Measurements from ENCODE around the gene SOX6. TPM values are rescaled to one million over a fixed set of nuclear protein-coding genes. Genes with fewer than 3 reads are reported as not detected.

Gene SOX6
- polyA plus RNA-seq, 1 of the 3 experiments (the other 2 are of a cell fraction): 0.03 TPM

DNA sequence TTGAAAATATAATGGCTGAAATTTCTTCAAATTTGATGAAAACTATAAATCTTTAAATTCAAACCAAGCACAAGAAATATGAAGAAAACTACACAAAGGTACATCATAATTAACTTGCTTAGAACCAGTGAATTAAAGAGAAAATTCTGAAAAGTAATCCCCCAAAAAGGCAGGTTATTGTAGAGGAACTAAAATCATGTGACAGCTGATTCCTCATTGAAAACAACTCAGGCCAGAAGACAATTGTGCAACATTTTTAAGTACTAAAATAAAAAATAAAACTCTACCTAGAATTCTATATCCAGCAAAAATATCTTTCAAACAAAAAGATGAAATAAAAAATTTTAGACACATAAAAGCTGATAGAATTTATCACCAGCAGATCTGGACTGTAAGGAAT, 90.3 kb downstream of the SOX6 start (continued):
- TF ChIP-seq, protein P1, sequence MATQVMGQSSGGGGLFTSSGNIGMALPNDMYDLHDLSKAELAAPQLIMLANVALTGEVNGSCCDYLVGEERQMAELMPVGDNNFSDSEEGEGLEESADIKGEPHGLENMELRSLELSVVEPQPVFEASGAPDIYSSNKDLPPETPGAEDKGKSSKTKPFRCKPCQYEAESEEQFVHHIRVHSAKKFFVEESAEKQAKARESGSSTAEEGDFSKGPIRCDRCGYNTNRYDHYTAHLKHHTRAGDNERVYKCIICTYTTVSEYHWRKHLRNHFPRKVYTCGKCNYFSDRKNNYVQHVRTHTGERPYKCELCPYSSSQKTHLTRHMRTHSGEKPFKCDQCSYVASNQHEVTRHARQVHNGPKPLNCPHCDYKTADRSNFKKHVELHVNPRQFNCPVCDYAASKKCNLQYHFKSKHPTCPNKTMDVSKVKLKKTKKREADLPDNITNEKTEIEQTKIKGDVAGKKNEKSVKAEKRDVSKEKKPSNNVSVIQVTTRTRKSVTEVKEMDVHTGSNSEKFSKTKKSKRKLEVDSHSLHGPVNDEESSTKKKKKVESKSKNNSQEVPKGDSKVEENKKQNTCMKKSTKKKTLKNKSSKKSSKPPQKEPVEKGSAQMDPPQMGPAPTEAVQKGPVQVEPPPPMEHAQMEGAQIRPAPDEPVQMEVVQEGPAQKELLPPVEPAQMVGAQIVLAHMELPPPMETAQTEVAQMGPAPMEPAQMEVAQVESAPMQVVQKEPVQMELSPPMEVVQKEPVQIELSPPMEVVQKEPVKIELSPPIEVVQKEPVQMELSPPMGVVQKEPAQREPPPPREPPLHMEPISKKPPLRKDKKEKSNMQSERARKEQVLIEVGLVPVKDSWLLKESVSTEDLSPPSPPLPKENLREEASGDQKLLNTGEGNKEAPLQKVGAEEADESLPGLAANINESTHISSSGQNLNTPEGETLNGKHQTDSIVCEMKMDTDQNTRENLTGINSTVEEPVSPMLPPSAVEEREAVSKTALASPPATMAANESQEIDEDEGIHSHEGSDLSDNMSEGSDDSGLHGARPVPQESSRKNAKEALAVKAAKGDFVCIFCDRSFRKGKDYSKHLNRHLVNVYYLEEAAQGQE (IDR thresholded peaks at IDR 0.05; ENCODE audit: low read depth, low read length): no peak
- no peak for TF ChIP-seq GATA2 (CRISPR knock-in tag; IDR thresholded peaks at IDR 0.05)
- TF ChIP-seq RFX5 (IDR thresholded peaks at IDR 0.05; ENCODE audit: low read length): no peak
- TF ChIP-seq, protein P2, sequence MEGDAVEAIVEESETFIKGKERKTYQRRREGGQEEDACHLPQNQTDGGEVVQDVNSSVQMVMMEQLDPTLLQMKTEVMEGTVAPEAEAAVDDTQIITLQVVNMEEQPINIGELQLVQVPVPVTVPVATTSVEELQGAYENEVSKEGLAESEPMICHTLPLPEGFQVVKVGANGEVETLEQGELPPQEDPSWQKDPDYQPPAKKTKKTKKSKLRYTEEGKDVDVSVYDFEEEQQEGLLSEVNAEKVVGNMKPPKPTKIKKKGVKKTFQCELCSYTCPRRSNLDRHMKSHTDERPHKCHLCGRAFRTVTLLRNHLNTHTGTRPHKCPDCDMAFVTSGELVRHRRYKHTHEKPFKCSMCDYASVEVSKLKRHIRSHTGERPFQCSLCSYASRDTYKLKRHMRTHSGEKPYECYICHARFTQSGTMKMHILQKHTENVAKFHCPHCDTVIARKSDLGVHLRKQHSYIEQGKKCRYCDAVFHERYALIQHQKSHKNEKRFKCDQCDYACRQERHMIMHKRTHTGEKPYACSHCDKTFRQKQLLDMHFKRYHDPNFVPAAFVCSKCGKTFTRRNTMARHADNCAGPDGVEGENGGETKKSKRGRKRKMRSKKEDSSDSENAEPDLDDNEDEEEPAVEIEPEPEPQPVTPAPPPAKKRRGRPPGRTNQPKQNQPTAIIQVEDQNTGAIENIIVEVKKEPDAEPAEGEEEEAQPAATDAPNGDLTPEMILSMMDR (IDR thresholded peaks at IDR 0.05): no peak
- no peak for TF ChIP-seq RCOR1 (IDR thresholded peaks at IDR 0.05; ENCODE audit: low read length)
- TF ChIP-seq, protein P3, sequence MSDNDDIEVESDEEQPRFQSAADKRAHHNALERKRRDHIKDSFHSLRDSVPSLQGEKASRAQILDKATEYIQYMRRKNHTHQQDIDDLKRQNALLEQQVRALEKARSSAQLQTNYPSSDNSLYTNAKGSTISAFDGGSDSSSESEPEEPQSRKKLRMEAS (IDR thresholded peaks at IDR 0.05; ENCODE audit: low read depth): no peak
- no peak for TF ChIP-seq FOXM1 (IDR thresholded peaks at IDR 0.05; ENCODE audit: low read depth)
- no peak for TF ChIP-seq FOSL2 (IDR thresholded peaks at IDR 0.05; ENCODE audit: borderline replicate concordance, low read depth)
- no peak for TF ChIP-seq TAF1 (IDR thresholded peaks at IDR 0.05; ENCODE audit: borderline replicate concordance, low read depth, low read length)
- TF ChIP-seq, protein P4, sequence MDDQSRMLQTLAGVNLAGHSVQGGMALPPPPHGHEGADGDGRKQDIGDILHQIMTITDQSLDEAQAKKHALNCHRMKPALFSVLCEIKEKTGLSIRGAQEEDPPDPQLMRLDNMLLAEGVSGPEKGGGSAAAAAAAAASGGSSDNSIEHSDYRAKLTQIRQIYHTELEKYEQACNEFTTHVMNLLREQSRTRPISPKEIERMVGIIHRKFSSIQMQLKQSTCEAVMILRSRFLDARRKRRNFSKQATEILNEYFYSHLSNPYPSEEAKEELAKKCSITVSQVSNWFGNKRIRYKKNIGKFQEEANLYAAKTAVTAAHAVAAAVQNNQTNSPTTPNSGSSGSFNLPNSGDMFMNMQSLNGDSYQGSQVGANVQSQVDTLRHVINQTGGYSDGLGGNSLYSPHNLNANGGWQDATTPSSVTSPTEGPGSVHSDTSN (IDR thresholded peaks at IDR 0.05): no peak
- TF ChIP-seq JUND (IDR thresholded peaks at IDR 0.05): no peak
- no peak for TF ChIP-seq SMC3 (IDR thresholded peaks at IDR 0.05; ENCODE audit: low read depth, low read length)

DNA sequence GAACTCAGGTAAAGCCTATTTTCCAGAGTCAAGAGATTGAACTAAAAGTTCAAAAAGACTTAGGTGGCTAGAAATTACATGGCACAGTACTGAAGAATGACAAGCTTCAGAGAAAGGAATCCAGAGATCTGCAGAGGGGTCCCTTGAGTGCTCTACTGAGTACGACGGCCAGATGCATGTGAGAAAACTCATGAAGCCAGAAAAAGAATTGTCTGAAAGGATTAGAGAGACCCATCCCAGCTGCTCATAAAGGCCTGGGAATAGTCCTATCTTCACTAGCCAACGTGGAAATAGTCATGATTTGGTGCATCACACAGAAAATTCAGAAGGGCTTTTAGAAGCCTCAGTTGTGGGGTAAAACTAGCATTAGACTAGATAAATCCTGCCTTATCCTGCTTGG, 91.3 kb downstream of the SOX6 start:
- Histone ChIP-seq H3K27me3 (ENCODE audit: insufficient read depth) (no peaks in the 10 kb centered on the region), H4K20me1 (ENCODE audit: insufficient read depth) (no peaks in the 10 kb centered on the region), H3K36me3 (replicated peaks in 1 of 2; ENCODE audit: control insufficient read depth in 1 of 2, insufficient read depth in 2 of 2, low read length in 1 of 2) (no peaks in the 10 kb centered on the region), H3K27ac (ENCODE audit: low read depth in 2 of 2, low read length in 1 of 2) (no peak overlapping the region), H3K79me2 (ENCODE audit: insufficient read depth) (no peaks in the 10 kb centered on the region), H3K9ac (no peak overlapping the region), H2AFZ (ENCODE audit: low read depth) (no peak overlapping the region), H3K4me3 (ENCODE audit: low read depth in 2 of 2, low read length in 1 of 2) (no peak overlapping the region), H3F3A (replicated peaks; ENCODE audit: insufficient read depth) (no peaks in the 10 kb centered on the region), H3K4me1 (ENCODE audit: control insufficient read depth in 1 of 2, insufficient read depth in 2 of 2, low read depth in 1 of 2, low read length in 1 of 2) (no peaks in the 10 kb centered on the region), H3K9me3 (no peaks in the 10 kb centered on the region), H3K4me2 (no peak overlapping the region), H3K9me2 (no peaks in the 10 kb centered on the region)
- CTCF ChIA-PET: interaction anchor here (1.1 kb wide), 1 partner anchor 35 kb away, joined by 3 read pairs; no protein-coding TSS in a partner anchor
- DNase-seq: no peak
- TF ChIP-seq GABPA (IDR thresholded peaks at IDR 0.05; ENCODE audit: low read depth) (no peak), GATA2 (CRISPR knock-in tag; IDR thresholded peaks at IDR 0.05) (no peak), RXRA (IDR thresholded peaks at IDR 0.05; ENCODE audit: borderline replicate concordance, low read depth) (no peak), TAF1 (IDR thresholded peaks at IDR 0.05; ENCODE audit: borderline replicate concordance, low read depth, low read length) (no peak), JUND (IDR thresholded peaks at IDR 0.05) (no peak), NRF1 (IDR thresholded peaks at IDR 0.05; ENCODE audit: low read depth, low read length) (no peak)
- TF ChIP-seq, protein P5, sequence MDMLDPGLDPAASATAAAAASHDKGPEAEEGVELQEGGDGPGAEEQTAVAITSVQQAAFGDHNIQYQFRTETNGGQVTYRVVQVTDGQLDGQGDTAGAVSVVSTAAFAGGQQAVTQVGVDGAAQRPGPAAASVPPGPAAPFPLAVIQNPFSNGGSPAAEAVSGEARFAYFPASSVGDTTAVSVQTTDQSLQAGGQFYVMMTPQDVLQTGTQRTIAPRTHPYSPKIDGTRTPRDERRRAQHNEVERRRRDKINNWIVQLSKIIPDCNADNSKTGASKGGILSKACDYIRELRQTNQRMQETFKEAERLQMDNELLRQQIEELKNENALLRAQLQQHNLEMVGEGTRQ (IDR thresholded peaks at IDR 0.05; ENCODE audit: borderline replicate concordance, low read depth, low read length): no peak
- WGBS (ENCODE audit: low lambda C conversion rate): 49% methylated on average over 3 of the region's 3 CpGs
- POLR2A ChIA-PET: no interaction called here

Data from SK-N-SH (cell line).